Kidney tubule cell (primary cell): ENCODE results near the gene SLC16A7.

Source experiments
- DNase-seq: peaks from one replicate; pipeline ENCODE4 v3.0.0-alpha.2; 2018; ENCODE audit warnings: low spot score

Gene SLC16A7

GRCh38 chr12:59668674-59669073 is 72.8 kb downstream of the SLC16A7 start:
- no peak for DNase-seq

- no peak for DNase-seq
These were observed 76.4 kb downstream of the SLC16A7 start for GRCh38 chr12:59672273-59672672.

GRCh38 chr12:59675461-59675860 is 79.6 kb downstream of the SLC16A7 start:
- no peak for DNase-seq

- no peak for DNase-seq
These were observed 82.0 kb downstream of the SLC16A7 start for GRCh38 chr12:59677857-59678256.

GRCh38 chr12:59678759-59679411 is 83.1 kb downstream of the SLC16A7 start:
- no peak for DNase-seq

GRCh38 chr12:59689776-59690175 is 93.9 kb downstream of the SLC16A7 start:
- DNase-seq = no peak

GRCh38 chr12:59695379-59695778 is 99.5 kb downstream of the SLC16A7 start:
- DNase-seq = peak; percentile 8

GRCh38 chr12:59698600-59698999 is 102.8 kb downstream of the SLC16A7 start:
- DNase-seq = no peak

- no peak for DNase-seq
These were observed 103.8 kb downstream of the SLC16A7 start for GRCh38 chr12:59699421-59700152.

- no peak for DNase-seq
These were observed 104.3 kb downstream of the SLC16A7 start for GRCh38 chr12:59700153-59700450.

- peak; percentile 63 for DNase-seq
These were observed 112.2 kb downstream of the SLC16A7 start for GRCh38 chr12:59708064-59708463.

GRCh38 chr12:59708484-59708883 is 112.7 kb downstream of the SLC16A7 start:
- DNase-seq = peak; percentile 20

GRCh38 chr12:59710004-59710628 is 114.3 kb downstream of the SLC16A7 start:
- no peak for DNase-seq

- DNase-seq = no peak
These were observed 115.1 kb downstream of the SLC16A7 start for GRCh38 chr12:59710964-59711363.

GRCh38 chr12:59715434-59715833 is 119.6 kb downstream of the SLC16A7 start:
- no peak for DNase-seq

GRCh38 chr12:59716043-59716442 is 120.2 kb downstream of the SLC16A7 start:
- DNase-seq = no peak

GRCh38 chr12:59717436-59717835 is 121.6 kb downstream of the SLC16A7 start:
- DNase-seq = no peak

GRCh38 chr12:59719701-59720100 is 123.9 kb downstream of the SLC16A7 start:
- DNase-seq = no peak

- DNase-seq = no peak
These were observed 127.7 kb downstream of the SLC16A7 start for GRCh38 chr12:59723520-59723919.

- no peak for DNase-seq
These were observed 128.3 kb downstream of the SLC16A7 start for GRCh38 chr12:59724011-59724695.

GRCh38 chr12:59733200-59733599 is 137.4 kb downstream of the SLC16A7 start:
- no peak for DNase-seq

GRCh38 chr12:59734371-59734770 is 138.5 kb downstream of the SLC16A7 start:
- no peak for DNase-seq

- no peak for DNase-seq
These were observed 139.4 kb downstream of the SLC16A7 start for GRCh38 chr12:59735231-59735630.
